CD4-positive, alpha-beta memory T cell (primary cell): ENCODE data around the gene CSF2. TPM values are rescaled to one million over a fixed set of nuclear protein-coding genes. Genes with fewer than 3 reads are reported as not detected.

ENCODE experiments used
- CTCF ChIA-PET: fragments of 350-600 bp; sonication (Branson Sonifier 250); formaldehyde crosslinking; loops from one replicate; lab custom pipeline; 2021; ENCODE audit warnings: inconsistent platforms; ENCODE audit not compliant: partially characterized antibody; lab: Charles Lee
- POLR2A ChIA-PET: fragments of 350-600 bp; sonication (Branson Sonifier 250); formaldehyde crosslinking; loops from one replicate; lab custom pipeline; 2021; ENCODE audit not compliant: partially characterized antibody; lab: Charles Lee
- DNase-seq, 5 donors: peaks; one replicate each; pipeline versions ENCODE4 v3.0.0 to v3.0.0-alpha.2; 2020 to 2022; ENCODE audit warnings: mixed read lengths in 1 of 5
- H3K27ac ChIP-seq: one replicate; pipeline ENCODE4 v1.7.0; 2013; ENCODE audit warnings: low read depth, low read length
- H3K27me3 ChIP-seq: 2 replicates; pipeline ENCODE4 v1.7.0; 2013; ENCODE audit warnings: mild to moderate bottlenecking, low read length, moderate library complexity; ENCODE audit not compliant: insufficient read depth
- H3K36me3 ChIP-seq: 2 replicates; pipeline ENCODE4 v1.7.0; 2013; ENCODE audit warnings: mild to moderate bottlenecking, low read length, moderate library complexity; ENCODE audit not compliant: insufficient read depth
- H3K4me1 ChIP-seq: 2 replicates; pipeline ENCODE4 v1.7.0; 2013; ENCODE audit warnings: mild to moderate bottlenecking, low read length, moderate library complexity; ENCODE audit not compliant: insufficient read depth
- H3K4me3 ChIP-seq, 2 donors: one replicate each; pipeline ENCODE4 v1.7.0; 2013; ENCODE audit warnings: low read length in 2 of 2, mild to moderate bottlenecking in 1 of 2
- H3K9me3 ChIP-seq, 2 donors: one replicate each; pipeline ENCODE4 v1.7.0; 2013; ENCODE audit warnings: low read length in 2 of 2, control low read depth in 1 of 2; ENCODE audit not compliant: control insufficient read depth in 1 of 2
- H3K27ac Mint-ChIP-seq, 7 donors: one replicate each; pipeline ENCODE4 v1.8.0; 2020 to 2021; ENCODE audit warnings: mixed read lengths in 7 of 7, mild to moderate bottlenecking in 6 of 7, inconsistent platforms in 3 of 7, moderate library complexity in 3 of 7
- H3K27me3 Mint-ChIP-seq, 2 donors: one replicate each; pipeline ENCODE4 v1.8.0; 2020 to 2021; ENCODE audit warnings: mixed read lengths in 2 of 2
- H3K36me3 Mint-ChIP-seq, 2 donors: one replicate each; pipeline ENCODE4 v1.8.0; 2020 to 2021; ENCODE audit warnings: mixed read lengths in 2 of 2, inconsistent platforms in 1 of 2, mild to moderate bottlenecking in 1 of 2
- H3K4me1 Mint-ChIP-seq, 4 donors: one replicate each; pipeline ENCODE4 v1.8.0; 2020 to 2021; ENCODE audit warnings: mixed read lengths in 4 of 4, mild to moderate bottlenecking in 1 of 4
- H3K4me3 Mint-ChIP-seq, 8 donors: one replicate each; pipeline ENCODE4 v1.8.0; 2020 to 2021; ENCODE audit warnings: mixed read lengths in 8 of 8, mild to moderate bottlenecking in 7 of 8, moderate library complexity in 6 of 8, inconsistent platforms in 3 of 8
- H3K9me3 Mint-ChIP-seq, 8 donors: one replicate each; pipeline ENCODE4 v1.8.0; 2020 to 2021; ENCODE audit warnings: mixed read lengths in 8 of 8, mild to moderate bottlenecking in 5 of 8, inconsistent platforms in 3 of 8, moderate library complexity in 1 of 8
- intact Hi-C: fragments of 100-400 bp; cut with micrococcal nuclease; formaldehyde crosslinking; loops from one replicate; pipeline ENCODE4 v1.15.1; 2023
- polyA plus RNA-seq, 2 donors: library from polyadenylated mRNA; unstranded; fragments of 300-500 nt; fragmentation: Illumina TruSeq; gene quantifications; one replicate each; pipeline ENCODE4 v1.2.3, GENCODE V29; 2021
- total RNA-seq, 2 experiments: library from RNA; stranded (reverse); gene quantifications; one replicate each; pipeline ENCODE4 v1.2.3, GENCODE V29; 2021

The CSF2 gene
- total and polyA plus RNA-seq, 4 experiments from 2014 or later: 0.77 TPM; not detected in 3

DNA sequence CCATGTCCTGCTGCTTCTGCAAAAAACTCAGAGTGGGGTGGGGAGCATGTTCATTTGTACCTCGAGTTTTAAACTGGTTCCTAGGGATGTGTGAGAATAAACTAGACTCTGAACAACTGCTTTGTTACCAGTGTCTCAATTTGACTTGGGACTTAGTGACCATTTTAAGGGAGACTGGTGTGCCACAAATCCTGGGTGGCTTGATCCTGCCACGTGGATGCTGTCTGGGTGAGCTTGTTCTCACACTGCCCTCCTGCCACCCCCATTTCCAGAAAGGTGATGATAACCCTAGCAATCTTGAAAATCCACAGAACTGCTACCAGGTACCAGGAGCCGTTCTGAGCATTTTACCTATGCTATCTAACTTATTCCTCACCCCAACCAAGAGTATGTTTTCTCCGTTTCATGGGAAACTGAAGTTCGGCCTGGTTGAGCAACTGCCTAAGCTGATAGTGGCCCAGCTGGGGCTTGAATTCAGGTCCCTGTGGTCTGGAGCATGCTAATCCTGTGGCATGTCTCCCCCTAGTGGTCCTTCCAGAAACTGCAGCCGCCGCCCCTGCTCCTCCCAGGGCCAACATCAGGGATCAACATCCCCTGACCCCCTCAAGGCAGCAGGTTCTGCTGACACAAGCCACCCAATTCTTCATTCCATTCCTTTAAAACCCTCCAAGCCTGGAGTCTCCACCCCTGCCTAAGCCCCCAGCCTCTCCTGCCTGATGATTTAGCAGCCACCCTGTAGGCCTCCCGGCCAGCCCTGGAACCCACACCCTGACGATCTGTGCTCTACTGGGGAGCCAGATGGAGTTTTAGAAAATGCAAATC, 10.3 kb upstream of the CSF2 start:
- Mint-ChIP-seq H3K36me3 (no peaks in the 10 kb centered on the region), H3K9me3 (peaks cover 0 to 2% (median 0%) of the 10 kb centered on the region in 8 donors), H3K4me1 (peaks cover 20 to 61% (median 41%) of the 10 kb centered on the region in 4 donors), H3K27ac (peak overlapping the region; percentile 24 to 89 (median 60)), H3K27me3 (no peaks in the 10 kb centered on the region), H3K4me3 (peak overlapping the region in 2 of 8 donors; percentile 7 to 54)
- ChIA-PET POLR2A (interaction anchor here (1.0 to 1.5 kb wide), 4 partner anchors 52 to 474 kb away, joined by 3 to 4 read pairs (median 4); partner anchors contain the start of genes ACSL6 and FNIP1), CTCF (interaction anchor here (0.7 to 8.5 kb wide), 52 partner anchors 9 to 479 kb away, joined by 3 to 97 read pairs (median 5); partner anchors contain the start of genes ACSL6 and CSF2)
- H3K9me3 ChIP-seq: no peaks in the 10 kb centered on the region
- intact Hi-C loops: loop anchor here (1.0 to 10.0 kb wide), 4 partner anchors 52 to 474 kb away; partner anchors contain the start of gene ACSL6
- no peak overlapping the region for H3K4me3 ChIP-seq
- DNase-seq: peak; percentile 64 to 74 (median 65)
- peaks cover 37% of the 10 kb centered on the region for H3K4me1 ChIP-seq
- no peak overlapping the region for H3K27ac ChIP-seq
- H3K27me3 ChIP-seq: no peaks in the 10 kb centered on the region
- H3K36me3 ChIP-seq: no peaks in the 10 kb centered on the region

DNA sequence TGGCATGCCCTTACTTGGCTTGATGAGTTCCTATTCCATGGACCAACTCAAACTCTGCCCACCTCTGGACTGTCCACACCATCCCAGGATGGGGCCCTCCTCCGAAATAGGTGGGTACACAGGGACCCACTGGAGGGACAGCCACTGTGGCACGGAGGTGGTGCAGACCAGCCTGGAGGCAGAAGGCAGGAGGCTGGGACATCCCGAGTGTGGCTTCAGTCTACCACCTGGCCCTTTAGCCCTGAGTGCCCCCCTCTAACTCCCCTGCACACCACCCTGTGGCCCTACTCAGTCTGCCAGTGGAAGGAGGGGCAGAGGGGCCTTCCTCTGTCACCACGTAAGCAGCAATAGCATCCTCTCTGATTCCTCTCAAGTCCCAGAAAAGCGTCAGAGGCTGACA, 9.4 kb upstream of the CSF2 start:
- H3K4me1 Mint-ChIP-seq: peaks cover 17 to 57% (median 36%) of the 10 kb centered on the region in 4 donors
- intact Hi-C loops: loop anchor here (1.0 to 10.0 kb wide), 5 partner anchors 39 to 321 kb away; no protein-coding TSS in a partner anchor
- H3K4me3 Mint-ChIP-seq: no peak overlapping the region
- Histone ChIP-seq H3K4me3 (no peak overlapping the region), H3K27me3 (no peaks in the 10 kb centered on the region), H3K4me1 (peaks cover 29% of the 10 kb centered on the region), H3K9me3 (no peaks in the 10 kb centered on the region), H3K36me3 (no peaks in the 10 kb centered on the region), H3K27ac (no peak overlapping the region)
- no peaks in the 10 kb centered on the region for H3K27me3 Mint-ChIP-seq
- peak overlapping the region in 3 of 7 donors; percentile 2 to 68 (median 47) for H3K27ac Mint-ChIP-seq
- H3K9me3 Mint-ChIP-seq: peaks cover 0 to 2% (median 0%) of the 10 kb centered on the region in 8 donors
- no peaks in the 10 kb centered on the region for H3K36me3 Mint-ChIP-seq
- CTCF ChIA-PET: interaction anchor here (0.6 to 8.5 kb wide), 33 partner anchors 9 to 475 kb away, joined by 3 to 97 read pairs (median 6); partner anchors contain the start of gene ACSL6
- POLR2A ChIA-PET: interaction anchor here (1.1 to 1.5 kb wide), 2 partner anchors 38 to 475 kb away, joined by 3 to 4 read pairs; no protein-coding TSS in a partner anchor
- no peak for DNase-seq

DNA sequence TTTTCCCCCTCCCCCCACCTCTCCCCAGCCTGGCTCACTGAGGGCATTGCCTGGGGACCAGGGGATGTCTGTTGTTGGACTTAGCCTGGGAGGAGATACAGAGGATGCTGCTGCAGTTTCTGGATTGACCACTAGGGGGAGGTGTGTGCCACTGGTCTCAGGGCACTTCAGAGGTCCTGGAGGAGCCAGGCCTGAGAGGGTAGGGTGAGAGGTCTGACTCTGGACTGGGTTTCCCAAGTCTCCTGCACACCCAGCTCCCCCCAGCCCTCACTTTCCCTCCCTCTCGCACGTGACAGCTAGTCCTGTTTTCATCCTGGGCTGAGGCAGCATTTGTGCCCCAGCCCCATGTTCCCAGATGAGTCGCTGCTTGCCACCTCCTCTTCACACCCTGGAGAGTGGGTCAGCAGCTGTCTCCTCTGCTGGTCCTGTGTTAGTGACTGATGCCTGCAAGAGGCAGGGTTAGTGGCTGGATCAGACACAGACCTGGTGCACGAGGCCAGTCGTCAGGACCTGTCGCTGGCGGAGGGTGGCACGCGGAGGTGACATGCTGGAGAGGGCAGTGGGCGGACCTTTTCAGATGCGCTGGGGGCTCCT, 8.8 kb upstream of the CSF2 start:
- intact Hi-C loops: loop anchor here (1.0 to 10.0 kb wide), 6 partner anchors 38 to 320 kb away; no protein-coding TSS in a partner anchor
- Histone ChIP-seq H3K27me3 (no peaks in the 10 kb centered on the region), H3K9me3 (no peaks in the 10 kb centered on the region), H3K36me3 (no peaks in the 10 kb centered on the region), H3K4me3 (no peak overlapping the region), H3K4me1 (peaks cover 22% of the 10 kb centered on the region), H3K27ac (no peak overlapping the region)
- Mint-ChIP-seq H3K36me3 (no peaks in the 10 kb centered on the region), H3K27me3 (no peaks in the 10 kb centered on the region), H3K9me3 (peaks cover 0 to 2% (median 0%) of the 10 kb centered on the region in 8 donors), H3K27ac (peak overlapping the region in 5 of 7 donors; percentile 7 to 84 (median 47)), H3K4me1 (peaks cover 14 to 54% (median 33%) of the 10 kb centered on the region in 4 donors), H3K4me3 (no peak overlapping the region)
- ChIA-PET POLR2A (interaction anchor here (1.1 to 1.4 kb wide), 2 partner anchors 37 to 304 kb away, joined by 3 read pairs; partner anchors contain the start of gene SLC22A5), CTCF (interaction anchor here (0.7 to 8.5 kb wide), 29 partner anchors 8 to 476 kb away, joined by 3 to 73 read pairs (median 6); partner anchors contain the start of genes ACSL6 and SLC22A5)
- DNase-seq: peak; percentile 59 to 71 (median 67)

DNA sequence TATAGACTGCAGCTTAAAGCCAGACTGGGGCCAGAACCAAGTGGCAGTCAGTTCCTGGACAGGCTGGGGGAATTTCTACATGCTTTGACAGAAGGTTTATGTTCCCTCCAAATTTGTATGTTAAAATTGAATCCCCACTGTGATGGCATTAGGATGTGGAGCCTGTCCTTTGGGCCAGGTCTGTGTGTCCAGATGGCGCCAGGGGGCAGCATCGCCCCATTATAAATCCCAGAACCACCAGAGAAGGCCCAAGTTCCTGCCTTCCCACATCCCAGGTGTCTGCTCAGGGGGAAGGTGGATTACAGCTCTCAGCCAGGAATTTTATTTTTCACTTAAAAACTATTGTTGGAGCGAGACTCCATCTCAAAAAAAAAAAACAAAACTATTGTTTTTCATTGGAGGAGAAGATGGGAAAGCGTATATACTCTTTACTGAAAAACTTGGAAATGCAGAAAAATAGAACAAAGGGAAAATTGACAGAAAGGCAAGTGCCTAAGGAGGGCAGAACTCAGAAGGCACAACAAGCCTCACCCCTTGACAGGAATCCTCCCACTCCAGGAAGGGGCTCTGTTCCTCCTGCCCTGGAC, 8.1 kb upstream of the CSF2 start:
- Mint-ChIP-seq H3K36me3 (no peaks in the 10 kb centered on the region), H3K9me3 (peaks cover 0 to 2% (median 0%) of the 10 kb centered on the region in 8 donors), H3K27ac (peak overlapping the region in 3 of 7 donors; percentile 39 to 75 (median 65)), H3K4me1 (peaks cover 14 to 49% (median 32%) of the 10 kb centered on the region in 4 donors), H3K27me3 (no peaks in the 10 kb centered on the region), H3K4me3 (no peak overlapping the region)
- CTCF ChIA-PET: interaction anchor here (0.6 to 8.5 kb wide), 30 partner anchors 9 to 476 kb away, joined by 3 to 73 read pairs (median 6); partner anchors contain the start of genes ACSL6 and SLC22A5
- Histone ChIP-seq H3K27ac (no peak overlapping the region), H3K4me1 (peaks cover 21% of the 10 kb centered on the region), H3K27me3 (no peaks in the 10 kb centered on the region), H3K36me3 (no peaks in the 10 kb centered on the region), H3K9me3 (no peaks in the 10 kb centered on the region), H3K4me3 (no peak overlapping the region)
- POLR2A ChIA-PET: interaction anchor here (1.1 to 1.4 kb wide), 2 partner anchors 37 to 304 kb away, joined by 3 read pairs; partner anchors contain the start of gene SLC22A5
- DNase-seq: peak in 4 of 5 donors; percentile 45 to 52 (median 48)
- intact Hi-C loops: loop anchor here (1.0 to 10.0 kb wide), 5 partner anchors 69 to 319 kb away; no protein-coding TSS in a partner anchor

DNA sequence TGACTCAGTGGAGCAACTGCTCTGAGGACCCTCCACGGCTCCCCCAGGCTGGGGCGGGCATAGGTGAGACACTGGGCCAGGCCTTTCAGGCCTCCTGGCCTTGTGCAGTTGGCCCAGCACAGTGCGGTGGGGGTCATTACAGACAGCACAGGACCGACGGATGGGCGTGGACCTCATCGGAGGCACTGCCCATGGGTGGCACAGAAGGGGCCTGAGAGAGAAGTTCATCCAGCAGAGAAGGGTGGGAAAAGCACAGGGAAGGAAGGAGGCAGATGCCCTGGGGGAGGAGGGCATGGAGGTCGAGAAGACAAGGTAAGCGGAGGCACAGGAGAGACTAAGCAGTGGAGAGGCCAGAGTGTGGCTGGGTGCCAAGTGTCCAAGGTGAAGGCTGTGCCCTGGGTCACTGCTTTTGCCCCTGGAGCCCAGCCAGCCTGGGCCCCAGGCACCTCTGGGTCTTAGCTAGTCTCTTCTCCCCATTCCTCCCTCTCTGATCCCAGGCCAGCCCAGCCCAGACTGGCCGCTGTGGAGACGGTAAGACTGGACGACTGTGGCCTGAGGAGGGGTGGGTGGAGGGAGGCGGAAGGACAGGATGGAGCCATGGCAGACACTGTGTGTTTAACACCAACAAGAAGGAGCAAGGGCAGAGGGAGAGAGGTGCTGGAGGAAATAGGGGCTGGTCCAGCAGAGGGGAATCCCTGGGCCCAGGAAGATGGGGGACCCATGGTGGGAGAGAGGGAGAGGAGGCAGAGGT, 7.5 kb upstream of the CSF2 start:
- Histone ChIP-seq H3K4me1 (peaks cover 22% of the 10 kb centered on the region), H3K27me3 (no peaks in the 10 kb centered on the region), H3K27ac (no peak overlapping the region), H3K36me3 (no peaks in the 10 kb centered on the region), H3K9me3 (no peaks in the 10 kb centered on the region), H3K4me3 (no peak overlapping the region)
- Mint-ChIP-seq H3K9me3 (no peaks in the 10 kb centered on the region), H3K27me3 (no peaks in the 10 kb centered on the region), H3K36me3 (no peaks in the 10 kb centered on the region), H3K27ac (peak overlapping the region in 3 of 7 donors; percentile 32 to 57 (median 32)), H3K4me1 (peaks cover 13 to 48% (median 31%) of the 10 kb centered on the region in 4 donors), H3K4me3 (no peak overlapping the region)
- intact Hi-C loops: loop anchor here (1.0 to 10.0 kb wide), 5 partner anchors 68 to 319 kb away; no protein-coding TSS in a partner anchor
- no peak for DNase-seq
- POLR2A ChIA-PET: interaction anchor here (1.4 kb wide), 1 partner anchor 303 kb away, joined by 3 read pairs; the partner anchor contains the start of gene SLC22A5
- CTCF ChIA-PET: interaction anchor here (0.6 to 8.5 kb wide), 23 partner anchors 9 to 477 kb away, joined by 3 to 73 read pairs (median 7); partner anchors contain the start of genes ACSL6 and SLC22A5

DNA sequence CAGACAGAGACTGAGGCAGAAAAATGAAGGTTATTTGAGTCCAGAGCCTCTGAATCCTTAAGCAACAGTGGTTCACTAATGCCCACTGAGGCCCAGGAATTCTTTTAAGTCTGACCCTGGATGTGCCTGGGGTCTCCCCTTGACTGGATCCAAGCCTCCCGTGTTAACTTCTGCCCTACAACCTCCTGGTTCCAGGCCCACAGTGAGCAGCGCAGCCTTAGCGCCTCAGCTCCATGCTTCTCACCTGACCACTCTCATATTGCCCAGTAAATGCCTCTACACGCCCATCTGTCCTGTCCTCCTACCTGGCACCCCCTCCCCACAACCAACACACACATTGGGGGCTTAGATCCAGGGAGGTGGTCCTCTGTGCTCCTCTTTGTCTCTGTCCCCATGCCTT, 6.7 kb upstream of the CSF2 start:
- no peaks in the 10 kb centered on the region for H3K9me3 ChIP-seq
- H3K4me1 ChIP-seq: peaks cover 25% of the 10 kb centered on the region
- Mint-ChIP-seq H3K4me3 (no peak overlapping the region), H3K4me1 (peaks cover 13 to 52% (median 35%) of the 10 kb centered on the region in 4 donors), H3K9me3 (no peaks in the 10 kb centered on the region), H3K36me3 (no peaks in the 10 kb centered on the region), H3K27me3 (no peaks in the 10 kb centered on the region), H3K27ac (peak overlapping the region in 4 of 7 donors; percentile 49 to 60 (median 58))
- no peaks in the 10 kb centered on the region for H3K36me3 ChIP-seq
- no peak for DNase-seq
- no peaks in the 10 kb centered on the region for H3K27me3 ChIP-seq
- H3K4me3 ChIP-seq: no peak overlapping the region
- ChIA-PET POLR2A (no interaction called here), CTCF (interaction anchor here (0.6 to 8.5 kb wide), 11 partner anchors 16 to 477 kb away, joined by 3 to 73 read pairs (median 3); no protein-coding TSS in a partner anchor)
- no peak overlapping the region for H3K27ac ChIP-seq
- intact Hi-C loops: loop anchor here (10.0 kb wide), 1 partner anchor 318 kb away; no protein-coding TSS in a partner anchor
